Activated naive CD4-positive, alpha-beta T cell treated with anti-CD3 and anti-CD28 coated beads for 36 hours (primary cell): ENCODE results near the gene MYO1E. TPM values are rescaled to one million over a fixed set of nuclear protein-coding genes. Genes with fewer than 3 reads are reported as not detected.
"Not testable (repeated sequence)": the region's sequence is repeated elsewhere in the genome, so short reads cannot be mapped to it uniquely, and the experiment has no call there.

Experiments used
- CTCF ChIA-PET: fragments of 350-600 bp; sonication (Branson Sonifier 250); formaldehyde crosslinking; loops from one replicate; lab custom pipeline; 2021; ENCODE audit warnings: antibody characterized with exemption; lab: Charles Lee
- DNase-seq: peaks from one replicate; pipeline ENCODE4 v3.0.0-alpha.2; 2020
- H3K27ac Mint-ChIP-seq: one replicate; pipeline ENCODE4 v1.8.0; 2021; ENCODE audit warnings: mild to moderate bottlenecking, mixed read lengths
- H3K27me3 Mint-ChIP-seq: one replicate; pipeline ENCODE4 v1.8.0; 2021; ENCODE audit warnings: low read depth, mixed read lengths
- H3K36me3 Mint-ChIP-seq: one replicate; pipeline ENCODE4 v1.8.0; 2021; ENCODE audit warnings: low read depth, mixed read lengths
- H3K4me1 Mint-ChIP-seq: one replicate; pipeline ENCODE4 v1.8.0; 2021; ENCODE audit warnings: low read depth, mixed read lengths
- H3K4me3 Mint-ChIP-seq: one replicate; pipeline ENCODE4 v1.8.0; 2021; ENCODE audit warnings: mild to moderate bottlenecking, moderate library complexity, mixed read lengths
- H3K9me3 Mint-ChIP-seq: one replicate; pipeline ENCODE4 v1.8.0; 2021; ENCODE audit warnings: mixed read lengths
- intact Hi-C: fragments of 100-400 bp; cut with micrococcal nuclease; formaldehyde crosslinking; loops from one replicate; pipeline ENCODE4 v1.15.1; 2023
- total RNA-seq, 2 experiments: library from RNA; stranded (reverse); gene quantifications; one replicate each; pipeline ENCODE4 v1.2.3, GENCODE V29; 2021

MYO1E gene
- total RNA-seq, 2 experiments from 2014 or later: 1.4 to 2.9 TPM

GRCh38 chr15:59292442-59293151 lies 80.1 kb downstream of the MYO1E start:
- CTCF ChIA-PET: no interaction called here
- Mint-ChIP-seq H3K4me3 (no peak overlapping the region), H3K9me3 (no peaks in the 10 kb centered on the region), H3K36me3 (no peaks in the 10 kb centered on the region), H3K4me1 (peaks cover 2% of the 10 kb centered on the region), H3K27me3 (no peaks in the 10 kb centered on the region), H3K27ac (no peak overlapping the region)
- no peak for DNase-seq
- intact Hi-C loops: no loop called here

DNA sequence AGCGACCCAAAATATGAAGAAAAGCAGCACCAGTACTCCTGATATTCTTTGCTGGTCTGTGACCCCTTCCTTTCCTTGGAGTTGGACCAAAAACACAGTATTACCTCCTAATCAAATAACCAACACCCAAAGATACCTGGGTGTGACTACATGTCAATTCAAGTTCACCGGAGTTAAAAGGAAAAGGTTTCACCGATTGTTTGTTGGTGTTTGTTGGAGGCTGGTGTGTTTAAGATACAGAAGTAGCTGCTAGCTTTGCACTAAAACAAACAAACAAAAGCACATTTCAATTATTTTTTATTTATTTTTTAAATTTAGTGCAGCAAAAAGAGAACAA lies 81.5 kb downstream of the MYO1E start:
- H3K4me3 Mint-ChIP-seq: no peak overlapping the region
- H3K36me3 Mint-ChIP-seq: no peaks in the 10 kb centered on the region
- H3K9me3 Mint-ChIP-seq: no peaks in the 10 kb centered on the region
- CTCF ChIA-PET: interaction anchor here (0.8 kb wide), 1 partner anchor 17 kb away, joined by 3 read pairs; no protein-coding TSS in a partner anchor
- intact Hi-C loops: no loop called here
- H3K27ac Mint-ChIP-seq: no peak overlapping the region
- no peak for DNase-seq
- H3K27me3 Mint-ChIP-seq: no peaks in the 10 kb centered on the region
- H3K4me1 Mint-ChIP-seq: no peaks in the 10 kb centered on the region

GRCh38 chr15:59290295-59291212 lies 82.1 kb downstream of the MYO1E start:
- H3K4me3 Mint-ChIP-seq: no peak overlapping the region
- H3K9me3 Mint-ChIP-seq: no peaks in the 10 kb centered on the region
- H3K27me3 Mint-ChIP-seq: no peaks in the 10 kb centered on the region
- no peaks in the 10 kb centered on the region for H3K36me3 Mint-ChIP-seq
- H3K4me1 Mint-ChIP-seq: no peaks in the 10 kb centered on the region
- no peak for DNase-seq
- no peak overlapping the region for H3K27ac Mint-ChIP-seq
- CTCF ChIA-PET: interaction anchor here (0.8 kb wide), 2 partner anchors 17 to 144 kb away, joined by 3 read pairs; no protein-coding TSS in a partner anchor
- intact Hi-C loops: no loop called here

DNA sequence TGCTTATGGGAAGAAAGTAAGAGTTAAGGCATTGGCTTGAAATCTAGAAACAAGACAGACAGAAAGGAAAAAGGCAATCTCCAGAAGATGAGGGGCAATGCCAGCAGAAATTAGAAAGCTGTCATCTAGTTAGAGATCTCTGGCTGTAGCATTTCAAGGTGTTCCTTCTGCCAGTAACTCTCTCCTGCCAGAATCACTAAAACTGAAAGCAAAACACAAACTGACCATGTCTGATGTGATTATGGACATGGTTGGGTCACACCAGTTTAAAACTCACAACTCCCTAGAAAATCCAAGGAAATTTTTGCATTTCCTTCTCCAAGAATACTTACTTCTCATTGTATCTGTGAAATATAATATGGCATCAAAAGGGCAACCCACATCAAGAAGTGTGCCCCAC lies 83.1 kb downstream of the MYO1E start:
- CTCF ChIA-PET: interaction anchor here (0.8 kb wide), 1 partner anchor 144 kb away, joined by 3 read pairs; no protein-coding TSS in a partner anchor
- no peaks in the 10 kb centered on the region for H3K9me3 Mint-ChIP-seq
- no peaks in the 10 kb centered on the region for H3K36me3 Mint-ChIP-seq
- H3K4me3 Mint-ChIP-seq: no peak overlapping the region
- H3K27ac Mint-ChIP-seq: no peak overlapping the region
- H3K27me3 Mint-ChIP-seq: no peaks in the 10 kb centered on the region
- intact Hi-C loops: no loop called here
- DNase-seq: no peak
- no peaks in the 10 kb centered on the region for H3K4me1 Mint-ChIP-seq

- peaks cover 2% of the 10 kb centered on the region for H3K27me3 Mint-ChIP-seq
- H3K4me3 Mint-ChIP-seq: no peak overlapping the region
- no peaks in the 10 kb centered on the region for H3K36me3 Mint-ChIP-seq
- CTCF ChIA-PET: no interaction called here
- no peak for DNase-seq
- H3K4me1 Mint-ChIP-seq: no peaks in the 10 kb centered on the region
- H3K9me3 Mint-ChIP-seq: no peaks in the 10 kb centered on the region
- intact Hi-C loops: no loop called here
- H3K27ac Mint-ChIP-seq: no peak overlapping the region
Measured at GRCh38 chr15:59283717-59284391, 88.8 kb downstream of the MYO1E start.

- no peak for DNase-seq
- CTCF ChIA-PET: no interaction called here
- Mint-ChIP-seq H3K27ac (no peak overlapping the region), H3K9me3 (no peaks in the 10 kb centered on the region), H3K36me3 (no peaks in the 10 kb centered on the region), H3K4me1 (no peaks in the 10 kb centered on the region), H3K4me3 (no peak overlapping the region), H3K27me3 (peaks cover 2% of the 10 kb centered on the region)
- intact Hi-C loops: no loop called here
Measured at GRCh38 chr15:59282515-59283337, 89.9 kb downstream of the MYO1E start.

DNA sequence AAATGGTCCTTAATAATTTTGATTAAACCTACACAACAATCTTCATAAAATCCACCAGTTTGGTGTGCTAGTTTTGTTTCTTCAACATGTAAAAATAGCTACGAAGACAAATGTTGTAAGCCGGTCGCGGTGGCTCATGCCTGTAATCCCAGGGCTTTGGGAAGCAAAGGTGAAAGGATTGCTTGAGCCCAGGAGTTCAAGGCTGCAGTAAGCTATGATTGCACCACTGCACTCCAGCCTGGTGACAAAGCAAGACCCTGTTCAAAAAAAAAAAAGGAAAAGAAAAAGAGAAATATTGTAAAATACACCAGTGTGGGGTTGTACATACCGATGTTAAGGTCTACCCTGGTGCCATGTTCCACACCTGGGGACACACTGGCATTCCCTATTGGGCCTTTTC lies 91.0 kb downstream of the MYO1E start:
- H3K4me1 Mint-ChIP-seq: no peaks in the 10 kb centered on the region

DNA sequence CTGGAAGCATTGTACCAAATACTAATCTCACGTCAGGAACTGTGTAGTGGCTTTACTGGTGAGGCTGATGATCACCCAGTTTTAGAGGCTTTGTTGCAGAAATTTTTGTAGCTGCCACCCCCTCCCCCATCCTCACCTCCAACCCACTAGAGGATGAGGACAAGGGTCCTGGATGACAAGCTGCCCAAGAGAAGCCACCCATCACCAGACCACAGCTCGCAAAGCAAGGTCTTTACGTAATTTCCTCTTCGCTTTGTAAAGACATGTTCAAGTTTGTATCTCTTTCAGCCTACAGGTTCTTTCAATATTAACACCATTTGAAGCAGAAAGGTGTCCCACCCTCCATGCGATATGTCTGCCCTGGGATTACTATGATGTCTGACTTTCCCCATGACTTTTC lies 91.8 kb downstream of the MYO1E start:
- no peaks in the 10 kb centered on the region for H3K9me3 Mint-ChIP-seq
- H3K36me3 Mint-ChIP-seq: no peaks in the 10 kb centered on the region
- no peak overlapping the region for H3K4me3 Mint-ChIP-seq
- CTCF ChIA-PET: interaction anchor here (0.7 kb wide), 1 partner anchor 879 kb away, joined by 3 read pairs; no protein-coding TSS in a partner anchor
- no peaks in the 10 kb centered on the region for H3K4me1 Mint-ChIP-seq
- intact Hi-C loops: no loop called here
- no peak overlapping the region for H3K27ac Mint-ChIP-seq
- no peak for DNase-seq
- peaks cover 2% of the 10 kb centered on the region for H3K27me3 Mint-ChIP-seq

More for the DNA sequence above, 91.0 kb downstream of the MYO1E start:
- CTCF ChIA-PET: no interaction called here
- DNase-seq: no peak
- peaks cover 2% of the 10 kb centered on the region for H3K27me3 Mint-ChIP-seq
- intact Hi-C loops: no loop called here
- H3K27ac Mint-ChIP-seq: no peak overlapping the region
- no peaks in the 10 kb centered on the region for H3K9me3 Mint-ChIP-seq
- H3K4me3 Mint-ChIP-seq: no peak overlapping the region
- no peaks in the 10 kb centered on the region for H3K36me3 Mint-ChIP-seq

- H3K27me3 Mint-ChIP-seq, H3K4me1 Mint-ChIP-seq, H3K27ac Mint-ChIP-seq, H3K9me3 Mint-ChIP-seq, H3K36me3 Mint-ChIP-seq, DNase-seq, H3K4me3 Mint-ChIP-seq, intact Hi-C loops: not testable (repeated sequence)
- CTCF ChIA-PET: interaction anchor here (0.7 kb wide), 1 partner anchor 880 kb away, joined by 3 read pairs; no protein-coding TSS in a partner anchor
Measured at GRCh38 chr15:59280292-59280691, 92.4 kb downstream of the MYO1E start.

GRCh38 chr15:59279023-59279422 lies 93.6 kb downstream of the MYO1E start:
- peaks cover 2% of the 10 kb centered on the region for H3K27me3 Mint-ChIP-seq
- H3K4me3 Mint-ChIP-seq: no peak overlapping the region
- no peaks in the 10 kb centered on the region for H3K36me3 Mint-ChIP-seq
- no peaks in the 10 kb centered on the region for H3K4me1 Mint-ChIP-seq
- no peaks in the 10 kb centered on the region for H3K9me3 Mint-ChIP-seq
- DNase-seq: no peak
- intact Hi-C loops: no loop called here
- CTCF ChIA-PET: no interaction called here
- no peak overlapping the region for H3K27ac Mint-ChIP-seq

DNA sequence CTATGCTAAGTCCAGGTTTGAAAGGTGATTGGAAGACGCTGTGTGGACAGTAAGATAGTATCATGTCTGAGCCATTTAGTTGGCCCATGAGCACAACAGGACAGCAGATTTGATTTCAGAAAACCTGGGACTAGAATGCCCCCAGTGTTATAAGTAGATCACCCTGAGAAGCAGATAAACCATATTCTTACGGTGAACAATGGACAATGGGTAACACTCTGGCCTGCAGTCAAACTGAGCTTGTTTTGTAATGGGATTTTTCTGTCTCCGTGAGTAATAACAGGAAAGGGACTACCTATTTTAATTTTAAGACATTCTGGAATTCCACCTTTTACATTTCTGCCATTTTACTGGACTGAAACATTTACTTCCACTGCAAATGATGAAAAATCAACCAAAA lies 94.6 kb downstream of the MYO1E start:
- CTCF ChIA-PET: no interaction called here
- Mint-ChIP-seq H3K4me3 (no peak overlapping the region), H3K4me1 (no peaks in the 10 kb centered on the region), H3K9me3 (no peaks in the 10 kb centered on the region), H3K27ac (no peak overlapping the region), H3K27me3 (peaks cover 2% of the 10 kb centered on the region), H3K36me3 (no peaks in the 10 kb centered on the region)
- intact Hi-C loops: no loop called here
- DNase-seq: no peak
